ENCODE results near the gene RNF32. TPM values are rescaled to one million over a fixed set of nuclear protein-coding genes. Genes with fewer than 3 reads are reported as not detected.

Gene RNF32
- total RNA-seq, 1 experiment from 2014 or later: 1.5 TPM

DNA sequence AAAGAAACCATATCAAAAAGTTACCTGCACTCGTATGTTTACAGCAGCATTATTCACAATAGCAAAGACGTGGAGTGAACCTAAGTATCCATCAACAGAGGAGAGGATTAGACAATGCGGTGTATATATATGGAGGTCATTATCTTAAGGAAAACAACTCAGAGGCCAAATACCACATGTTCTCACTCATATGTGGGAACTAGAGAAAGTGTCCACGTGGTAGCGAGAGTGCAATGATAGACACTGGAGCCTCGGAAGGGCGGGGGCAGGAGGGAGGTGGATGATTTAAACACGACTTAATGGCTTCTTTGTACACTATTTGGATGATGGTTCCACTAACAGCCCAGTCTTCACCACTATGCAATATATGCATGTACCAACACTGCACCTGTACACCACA is 40.1 kb upstream of the RNF32 start:
- BruUV-seq (replicated peaks): no TSS peak
- no peak overlapping the region for H3K4me3 ChIP-seq (ENCODE audit: low read depth, low read length, poor library complexity, severe bottlenecking)
- TF ChIP-seq, protein P1, sequence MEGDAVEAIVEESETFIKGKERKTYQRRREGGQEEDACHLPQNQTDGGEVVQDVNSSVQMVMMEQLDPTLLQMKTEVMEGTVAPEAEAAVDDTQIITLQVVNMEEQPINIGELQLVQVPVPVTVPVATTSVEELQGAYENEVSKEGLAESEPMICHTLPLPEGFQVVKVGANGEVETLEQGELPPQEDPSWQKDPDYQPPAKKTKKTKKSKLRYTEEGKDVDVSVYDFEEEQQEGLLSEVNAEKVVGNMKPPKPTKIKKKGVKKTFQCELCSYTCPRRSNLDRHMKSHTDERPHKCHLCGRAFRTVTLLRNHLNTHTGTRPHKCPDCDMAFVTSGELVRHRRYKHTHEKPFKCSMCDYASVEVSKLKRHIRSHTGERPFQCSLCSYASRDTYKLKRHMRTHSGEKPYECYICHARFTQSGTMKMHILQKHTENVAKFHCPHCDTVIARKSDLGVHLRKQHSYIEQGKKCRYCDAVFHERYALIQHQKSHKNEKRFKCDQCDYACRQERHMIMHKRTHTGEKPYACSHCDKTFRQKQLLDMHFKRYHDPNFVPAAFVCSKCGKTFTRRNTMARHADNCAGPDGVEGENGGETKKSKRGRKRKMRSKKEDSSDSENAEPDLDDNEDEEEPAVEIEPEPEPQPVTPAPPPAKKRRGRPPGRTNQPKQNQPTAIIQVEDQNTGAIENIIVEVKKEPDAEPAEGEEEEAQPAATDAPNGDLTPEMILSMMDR (conservative IDR thresholded peaks at IDR 0.05; ENCODE audit: low read depth, low read length): no peak
- no peak for TF ChIP-seq EZH2 (IDR thresholded peaks at IDR 0.05; ENCODE audit: borderline replicate concordance, low read depth, low read length, poor library complexity, severe bottlenecking)
- DNase-seq (ENCODE audit: low spot score): no peak
- H3K27ac ChIP-seq (ENCODE audit: low read depth, low read length, poor library complexity, severe bottlenecking): no peak overlapping the region
- no peaks in the 10 kb centered on the region for H3K9me3 ChIP-seq (ENCODE audit: low read depth, low read length, poor library complexity, severe bottlenecking)
- ChIA-PET CTCF (no interaction called here), POLR2A (ENCODE audit: low non-redundant PET) (no interaction called here)
- intact Hi-C loops (cut with micrococcal nuclease; ENCODE audit: unreplicated experiment): no loop called here
- peaks cover 4% of the 10 kb centered on the region for H3K27me3 ChIP-seq (replicated peaks; ENCODE audit: insufficient read depth, low read depth, low read length, poor library complexity)
- H3K36me3 ChIP-seq (ENCODE audit: insufficient read depth, low read length, poor library complexity, severe bottlenecking): no peaks in the 10 kb centered on the region
- H3K4me1 ChIP-seq (ENCODE audit: insufficient read depth, low read length, poor library complexity, severe bottlenecking): no peaks in the 10 kb centered on the region

DNA sequence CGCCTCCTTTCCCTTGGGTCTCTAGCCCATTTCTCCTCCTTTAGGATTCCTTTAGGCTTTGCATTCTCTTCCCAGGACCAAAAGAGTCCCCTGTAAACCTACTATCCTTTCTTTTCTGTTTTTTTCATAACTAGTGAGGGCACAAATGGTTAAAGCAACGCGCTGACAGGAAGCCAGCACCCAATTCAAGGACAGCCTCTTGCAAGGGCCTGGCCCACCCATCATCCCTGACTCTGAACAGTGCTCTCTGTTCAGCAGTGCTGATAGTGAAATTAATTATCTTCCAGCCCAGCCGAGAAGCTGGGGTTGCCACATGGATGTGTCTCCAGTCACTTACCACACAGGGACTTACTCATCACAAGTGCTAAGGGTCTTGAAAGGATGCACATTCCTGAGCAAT is 38.3 kb upstream of the RNF32 start:
- CTCF ChIA-PET: no interaction called here
- H3K36me3 ChIP-seq (ENCODE audit: insufficient read depth, low read length, poor library complexity, severe bottlenecking): no peaks in the 10 kb centered on the region
- POLR2A ChIA-PET (ENCODE audit: low non-redundant PET): no interaction called here
- no peaks in the 10 kb centered on the region for H3K9me3 ChIP-seq (ENCODE audit: low read depth, low read length, poor library complexity, severe bottlenecking)
- no peaks in the 10 kb centered on the region for H3K4me1 ChIP-seq (ENCODE audit: insufficient read depth, low read length, poor library complexity, severe bottlenecking)
- H3K27me3 ChIP-seq (replicated peaks; ENCODE audit: insufficient read depth, low read depth, low read length, poor library complexity): peaks cover 5% of the 10 kb centered on the region
- no TSS peak for BruUV-seq (replicated peaks)
- no peak overlapping the region for H3K4me3 ChIP-seq (ENCODE audit: low read depth, low read length, poor library complexity, severe bottlenecking)
- intact Hi-C loops (cut with micrococcal nuclease; ENCODE audit: unreplicated experiment): no loop called here
- TF ChIP-seq, protein P1 (conservative IDR thresholded peaks at IDR 0.05; ENCODE audit: low read depth, low read length): no peak
- no peak for TF ChIP-seq EZH2 (IDR thresholded peaks at IDR 0.05; ENCODE audit: borderline replicate concordance, low read depth, low read length, poor library complexity, severe bottlenecking)
- H3K27ac ChIP-seq (ENCODE audit: low read depth, low read length, poor library complexity, severe bottlenecking): no peak overlapping the region
- DNase-seq (ENCODE audit: low spot score): no peak

DNA sequence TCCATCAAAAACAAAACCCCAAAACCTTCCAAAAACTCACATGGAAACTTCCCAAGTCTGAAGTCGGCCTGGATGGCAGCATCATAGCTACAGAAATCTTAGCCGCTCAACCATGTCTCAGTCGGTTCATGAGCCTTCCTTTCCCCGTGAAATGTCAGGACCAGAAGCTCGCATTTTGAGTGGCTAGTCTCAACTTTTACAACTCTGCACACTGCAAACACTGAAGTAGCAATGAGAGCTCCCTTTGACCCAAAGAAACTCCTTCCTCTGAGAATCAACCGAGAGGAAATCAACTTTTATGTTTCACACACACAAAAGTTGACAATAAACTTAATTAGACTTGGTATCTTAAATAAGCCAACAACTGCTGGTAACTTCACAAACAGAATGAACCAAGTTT is 37.6 kb upstream of the RNF32 start:
- no peak for TF ChIP-seq EZH2 (IDR thresholded peaks at IDR 0.05; ENCODE audit: borderline replicate concordance, low read depth, low read length, poor library complexity, severe bottlenecking)
- TF ChIP-seq, protein P1 (conservative IDR thresholded peaks at IDR 0.05; ENCODE audit: low read depth, low read length): no peak
- Histone ChIP-seq H3K27ac (ENCODE audit: low read depth, low read length, poor library complexity, severe bottlenecking) (no peak overlapping the region), H3K4me1 (ENCODE audit: insufficient read depth, low read length, poor library complexity, severe bottlenecking) (no peaks in the 10 kb centered on the region), H3K9me3 (ENCODE audit: low read depth, low read length, poor library complexity, severe bottlenecking) (no peaks in the 10 kb centered on the region), H3K4me3 (ENCODE audit: low read depth, low read length, poor library complexity, severe bottlenecking) (no peak overlapping the region), H3K27me3 (replicated peaks; ENCODE audit: insufficient read depth, low read depth, low read length, poor library complexity) (peaks cover 12% of the 10 kb centered on the region), H3K36me3 (ENCODE audit: insufficient read depth, low read length, poor library complexity, severe bottlenecking) (no peaks in the 10 kb centered on the region)
- DNase-seq (ENCODE audit: low spot score): no peak
- no TSS peak for BruUV-seq (replicated peaks)
- intact Hi-C loops (cut with micrococcal nuclease; ENCODE audit: unreplicated experiment): no loop called here
- ChIA-PET CTCF (no interaction called here), POLR2A (ENCODE audit: low non-redundant PET) (no interaction called here)

Data from A673 (cell line).